GM18517 (cell line): Measurements from ENCODE around the gene CTLA4.
A peak's percentile ranks its signal among the peaks of the same experiment; 100 is the strongest.

ENCODE experiments used
- ATAC-seq: cut with Tn5 transposase; IDR thresholded peaks from one replicate; pipeline ENCODE4 v1.9.1; 2021; ENCODE audit warnings: mild to moderate bottlenecking, moderate library complexity; ENCODE audit not compliant: unreplicated experiment

The CTLA4 gene

DNA sequence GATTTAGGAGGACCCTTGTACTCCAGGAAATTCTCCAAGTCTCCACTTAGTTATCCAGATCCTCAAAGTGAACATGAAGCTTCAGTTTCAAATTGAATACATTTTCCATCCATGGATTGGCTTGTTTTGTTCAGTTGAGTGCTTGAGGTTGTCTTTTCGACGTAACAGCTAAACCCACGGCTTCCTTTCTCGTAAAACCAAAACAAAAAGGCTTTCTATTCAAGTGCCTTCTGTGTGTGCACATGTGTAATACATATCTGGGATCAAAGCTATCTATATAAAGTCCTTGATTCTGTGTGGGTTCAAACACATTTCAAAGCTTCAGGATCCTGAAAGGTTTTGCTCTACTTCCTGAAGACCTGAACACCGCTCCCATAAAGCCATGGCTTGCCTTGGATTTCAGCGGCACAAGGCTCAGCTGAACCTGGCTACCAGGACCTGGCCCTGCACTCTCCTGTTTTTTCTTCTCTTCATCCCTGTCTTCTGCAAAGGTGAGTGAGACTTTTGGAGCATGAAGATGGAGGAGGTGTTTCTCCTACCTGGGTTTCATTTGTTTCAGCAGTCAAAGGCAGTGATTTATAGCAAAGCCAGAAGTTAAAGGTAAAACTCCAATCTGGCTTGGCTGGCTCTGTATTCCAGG is at the start of gene CTLA4:
Gene CTLA4 (plus strand): TSS at position 211 of the 640 bp plus-strand sequence. CDS start 172 bp downstream, at position 383.
- no peak for ATAC-seq

DNA sequence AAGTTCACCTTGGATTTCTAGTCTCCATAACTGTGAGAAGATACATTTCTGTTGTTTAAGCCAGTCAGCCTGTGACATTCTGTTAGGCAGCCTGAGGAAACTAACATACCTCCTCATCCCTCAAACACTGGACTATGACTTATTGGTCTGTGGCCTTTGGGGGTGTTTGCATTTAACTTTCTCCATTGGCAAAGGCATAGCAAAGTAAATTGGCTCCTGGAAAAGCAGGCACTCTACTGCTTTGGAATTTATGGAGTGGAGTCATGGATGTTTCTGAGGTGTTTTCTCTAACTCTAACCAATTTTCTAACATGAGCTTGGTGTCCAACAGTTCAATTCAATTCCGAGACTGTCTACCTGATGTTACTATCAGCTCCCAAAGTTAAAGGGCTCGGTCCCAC is 48.9 kb upstream of the CTLA4 start:
- ATAC-seq = no peak

DNA sequence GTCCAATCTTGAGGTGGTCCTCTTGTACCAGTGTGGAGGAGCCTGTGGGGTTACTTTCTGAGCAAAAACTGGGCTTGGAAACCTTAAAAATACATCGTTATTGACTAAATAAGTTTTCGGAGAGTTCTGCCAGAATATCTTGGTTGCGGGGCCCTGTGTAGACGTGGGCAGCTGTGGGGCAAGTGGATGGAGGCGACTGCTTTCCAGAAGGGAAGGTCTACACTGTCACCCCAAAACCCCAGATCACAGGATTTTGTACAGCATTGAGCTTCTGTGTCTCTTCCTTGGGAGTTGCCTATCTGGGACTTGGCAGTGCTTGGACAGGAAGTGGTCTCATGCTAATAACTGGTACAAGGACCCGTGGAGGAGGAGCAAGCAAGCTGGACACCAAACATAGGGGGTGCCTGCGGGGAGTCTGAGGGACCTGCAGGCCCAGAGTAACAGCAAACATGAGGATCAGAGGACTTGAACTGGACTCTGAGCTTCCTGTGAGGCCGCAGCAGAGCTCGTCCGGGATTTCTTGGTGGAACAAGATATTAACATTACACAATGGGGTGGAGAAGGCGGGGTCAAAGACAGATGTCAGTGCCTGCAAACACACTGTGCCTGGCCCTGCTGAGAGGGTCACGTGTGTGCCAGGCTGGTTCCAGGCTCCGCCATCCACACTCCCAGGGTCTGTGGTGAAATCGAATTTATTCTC is 48.0 kb upstream of the CTLA4 start:
- ATAC-seq = no peak

DNA sequence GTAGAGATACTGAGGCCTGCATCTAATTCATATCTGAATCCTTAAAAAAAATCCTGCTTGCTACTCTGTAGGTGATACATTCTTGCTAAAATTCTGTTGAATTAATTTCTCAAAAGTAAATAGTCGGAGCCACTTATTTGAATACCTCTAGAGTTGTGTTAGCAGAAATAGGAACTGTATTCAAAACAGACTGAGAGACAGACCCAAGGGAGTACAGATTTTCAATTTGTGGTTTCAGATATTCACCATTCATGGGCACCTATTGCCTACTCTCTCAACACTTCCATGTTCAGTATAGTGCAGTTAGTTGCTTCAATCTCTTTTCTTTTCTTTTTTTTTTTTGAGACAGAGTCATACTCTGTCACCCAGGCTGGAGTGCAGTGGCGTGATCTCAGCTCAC is 46.6 kb upstream of the CTLA4 start:
- peak; percentile 98 for ATAC-seq

DNA sequence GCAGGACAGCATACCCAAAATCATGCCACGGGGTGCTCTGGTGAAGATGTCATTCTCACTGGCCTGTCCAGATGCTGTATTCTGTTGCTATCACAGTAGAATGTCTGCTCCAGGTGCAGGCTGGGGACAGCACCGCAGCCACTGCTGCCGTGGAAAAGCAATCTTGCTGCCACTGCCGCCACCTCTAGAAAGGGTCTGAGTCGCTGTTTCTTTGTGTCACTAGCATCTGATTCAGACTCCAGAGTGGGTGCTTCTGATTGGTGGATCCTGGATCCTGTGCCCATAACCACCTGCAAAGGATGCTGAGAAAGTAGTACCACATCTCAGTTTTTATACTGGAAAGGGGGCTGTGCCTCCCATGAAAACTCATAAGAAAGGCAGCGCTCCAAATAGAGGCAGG is 45.3 kb upstream of the CTLA4 start:
- ATAC-seq = no peak

DNA sequence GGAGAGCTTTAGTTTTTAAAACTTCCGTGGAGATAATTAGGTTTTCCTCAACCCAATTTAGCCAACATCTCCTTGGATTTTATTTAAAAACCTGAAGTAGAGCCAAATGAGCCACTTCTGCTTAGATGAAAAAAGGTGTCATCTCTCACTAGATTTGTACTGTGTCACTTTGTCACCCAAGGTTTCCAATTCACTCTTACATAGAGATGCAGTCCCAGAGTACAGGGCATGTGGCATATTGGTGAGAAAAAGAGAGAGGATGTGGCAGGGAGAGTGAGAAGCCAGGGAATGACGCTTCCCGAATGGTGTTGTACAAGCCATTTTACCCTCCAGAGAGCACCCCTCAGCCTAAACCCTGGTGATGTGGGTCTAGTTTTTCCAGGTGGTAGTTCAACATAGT is 44.4 kb upstream of the CTLA4 start:
- ATAC-seq = no peak

DNA sequence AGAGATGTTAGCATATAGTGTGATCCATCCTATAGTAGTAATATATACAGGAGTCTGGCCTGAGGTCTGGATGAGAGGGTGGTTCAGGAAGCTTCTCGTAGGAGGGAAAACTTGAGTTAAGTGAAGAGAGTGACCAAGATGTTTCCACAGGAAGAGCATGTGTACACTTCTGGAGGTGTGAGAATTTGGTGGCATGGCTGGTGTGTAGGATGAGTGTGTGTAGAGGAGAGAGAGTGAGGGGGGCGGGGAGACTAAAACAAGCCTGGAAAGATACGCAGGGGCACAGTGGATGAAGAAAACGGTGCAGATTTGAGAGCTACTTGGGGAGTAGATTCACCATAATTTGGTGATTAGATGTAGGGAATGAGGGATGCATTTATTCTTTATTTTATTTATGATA is 43.5 kb upstream of the CTLA4 start:
- ATAC-seq = no peak

DNA sequence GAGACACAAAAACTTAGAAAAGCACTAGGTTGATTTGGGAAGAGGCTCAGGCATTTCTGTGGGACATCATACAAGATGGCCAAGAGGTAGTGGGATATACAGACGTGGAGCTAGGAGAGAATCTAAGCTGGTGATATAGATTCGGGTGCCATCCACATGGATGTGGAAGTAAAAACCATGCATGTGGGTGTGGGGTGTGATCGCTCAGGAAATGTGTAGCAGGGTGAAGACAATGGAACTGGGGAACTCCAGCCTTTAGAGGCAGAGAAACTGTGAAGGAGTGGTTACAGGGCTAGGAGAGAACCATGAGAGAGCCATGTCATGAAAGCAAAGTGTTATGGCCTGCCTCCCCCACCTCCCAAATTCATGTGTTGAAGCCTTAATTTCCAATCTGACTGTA is 43.0 kb upstream of the CTLA4 start:
- ATAC-seq = no peak

DNA sequence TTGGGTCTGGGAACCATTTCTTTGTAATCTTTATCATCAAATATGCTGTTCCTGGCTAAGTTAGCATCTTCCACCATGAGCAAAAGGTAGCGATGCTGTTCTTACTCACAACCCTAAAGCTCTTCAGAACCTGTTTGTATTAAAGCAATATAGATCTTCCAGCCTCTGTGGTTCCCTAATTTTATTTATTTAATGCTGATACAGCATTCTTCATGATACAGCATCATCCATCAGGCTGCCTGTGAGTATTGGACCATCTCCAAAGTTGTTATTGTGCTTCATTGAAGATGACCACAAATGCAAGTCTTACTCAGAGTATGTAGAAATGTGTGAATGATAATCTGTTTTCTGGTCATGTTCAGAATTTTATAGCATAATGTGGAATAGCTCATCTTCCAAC is 40.9 kb upstream of the CTLA4 start:
- ATAC-seq = no peak

DNA sequence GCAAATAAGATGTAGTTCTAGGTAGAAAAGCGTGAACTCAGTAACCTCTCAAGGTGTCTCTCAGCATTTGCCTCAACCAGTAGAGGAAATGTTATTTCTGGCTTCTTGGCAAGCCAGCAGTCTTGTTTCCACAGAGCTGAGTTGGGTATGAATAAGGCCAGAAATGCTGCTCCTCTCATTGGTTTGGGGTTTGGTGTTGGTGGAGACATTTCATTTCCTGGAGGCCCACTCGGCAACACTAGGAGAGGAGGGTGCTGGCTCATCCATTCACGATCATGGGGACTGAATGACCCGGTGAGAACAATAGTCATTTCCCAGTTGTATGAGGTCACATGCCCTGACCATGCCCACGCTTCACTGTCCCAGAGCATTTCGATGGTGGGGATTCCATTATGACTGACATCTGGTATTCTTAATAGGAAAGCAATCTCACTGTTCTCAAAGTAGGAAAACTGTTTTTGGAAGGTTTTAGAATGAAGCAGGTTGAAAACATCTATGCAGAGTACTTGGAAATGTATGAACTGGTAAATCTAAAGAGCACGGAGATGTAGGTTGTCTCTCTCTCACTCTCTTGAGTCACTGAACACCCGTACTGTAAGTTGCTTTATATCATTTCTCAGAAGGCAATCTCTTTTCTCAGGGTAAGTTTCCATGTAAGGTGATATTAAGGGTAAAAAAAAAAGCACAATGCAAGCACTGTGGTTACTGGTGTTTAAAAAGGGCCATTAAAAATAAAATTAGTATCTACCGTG is 37.1 kb upstream of the CTLA4 start:
- ATAC-seq = no peak

DNA sequence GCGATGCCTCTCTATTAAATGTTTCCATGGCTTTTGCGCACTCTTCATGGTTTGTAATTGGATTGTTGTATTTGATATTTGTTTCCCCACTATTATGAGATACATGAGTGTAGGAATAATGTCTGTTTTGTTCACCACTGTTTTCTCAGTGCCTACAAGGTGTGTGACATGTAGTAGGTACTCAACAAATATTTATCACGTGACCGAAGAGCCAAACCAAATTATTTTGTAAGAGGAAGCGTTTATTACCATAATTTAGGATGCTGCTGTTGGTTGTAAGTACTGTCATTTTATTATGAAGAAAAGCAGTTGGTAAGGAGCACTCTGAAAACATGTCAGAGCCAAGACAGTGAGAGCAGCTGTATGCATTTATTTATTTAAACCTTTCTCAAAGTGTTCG is 32.2 kb upstream of the CTLA4 start:
- no peak for ATAC-seq

DNA sequence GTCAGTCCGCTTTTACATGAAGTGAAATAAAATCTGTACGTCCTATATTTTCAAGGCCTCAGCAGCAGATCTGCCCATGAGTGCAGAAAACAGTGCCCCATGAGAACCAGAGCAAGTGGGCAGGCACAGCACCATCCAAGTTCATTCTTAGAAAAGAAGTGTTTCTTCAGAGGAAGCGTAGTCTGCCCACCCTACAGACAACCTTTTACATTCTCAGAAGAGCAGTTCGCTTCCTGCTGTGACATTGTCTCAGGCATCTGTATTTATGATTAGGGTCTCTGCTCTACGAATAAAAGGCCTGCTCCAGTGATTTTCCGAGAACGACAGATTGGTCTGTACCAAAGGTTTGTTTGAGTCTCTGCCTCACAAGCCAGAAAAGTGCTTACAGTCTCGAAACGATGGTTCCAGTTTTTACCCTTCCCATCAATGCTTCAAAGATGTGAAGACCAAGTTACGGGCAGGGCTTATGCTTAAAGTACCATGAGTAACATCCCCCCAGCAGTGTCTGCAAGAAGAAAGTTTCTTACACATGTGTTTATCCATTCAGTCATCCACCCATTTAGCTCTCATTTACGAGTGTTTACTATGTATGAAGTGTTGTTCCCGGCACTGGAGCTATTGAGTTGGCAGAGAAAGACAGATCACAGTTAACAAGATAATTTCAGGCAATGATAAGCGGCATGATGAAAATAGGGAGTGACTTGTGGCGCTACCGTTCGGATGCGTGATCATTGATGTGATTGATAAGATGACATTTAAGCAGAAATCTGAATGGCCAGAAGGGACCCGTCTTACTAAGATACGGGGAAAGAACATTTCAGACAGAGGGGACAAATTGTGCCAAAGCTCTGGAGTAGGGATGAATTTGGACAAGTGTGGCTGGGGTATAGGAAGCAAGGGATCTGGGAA is 31.4 kb upstream of the CTLA4 start:
- no peak for ATAC-seq

DNA sequence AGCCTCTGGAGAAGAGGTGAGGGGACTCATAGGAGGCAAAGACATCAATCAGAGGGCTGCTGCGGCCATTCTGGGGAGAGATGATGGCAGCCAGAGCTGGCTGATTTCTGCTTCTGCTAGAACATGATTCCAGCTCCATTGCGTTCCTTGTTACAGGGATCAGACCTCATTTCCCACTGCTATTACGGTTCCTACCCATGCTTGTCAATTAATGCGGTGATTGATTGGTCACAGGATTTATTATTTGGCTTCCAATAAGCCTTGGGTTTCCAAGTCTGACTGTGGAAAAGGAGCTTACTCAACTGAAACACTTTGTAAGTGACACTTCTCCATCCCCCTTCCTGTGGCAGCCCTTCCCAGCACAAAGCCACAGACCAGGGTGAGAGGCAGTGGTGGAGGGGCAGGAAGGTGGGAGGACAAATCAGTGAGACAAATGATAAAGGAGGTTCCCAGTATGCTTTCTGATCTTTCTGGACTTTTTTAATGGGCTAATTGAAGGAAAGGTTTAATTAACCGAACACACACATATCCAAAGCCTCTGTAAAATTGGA is 26.8 kb upstream of the CTLA4 start:
- ATAC-seq = no peak

DNA sequence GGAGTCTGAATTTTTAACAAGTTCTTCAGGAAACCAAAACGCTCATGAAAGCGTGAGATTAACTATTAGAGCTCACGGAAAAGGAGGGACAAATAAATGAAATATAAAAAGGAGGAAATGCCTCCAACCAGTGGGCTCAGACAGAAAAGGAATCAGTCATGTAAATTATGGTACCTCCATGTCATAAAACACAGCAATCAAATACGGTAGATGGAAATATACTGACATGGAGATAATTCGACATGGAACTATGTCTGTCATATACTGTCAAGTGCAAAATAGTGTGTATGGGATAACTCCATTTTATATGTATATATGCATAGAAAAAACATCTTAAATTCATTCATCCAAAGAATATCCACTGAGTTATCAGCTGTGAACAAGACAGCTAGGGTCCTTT is 25.9 kb upstream of the CTLA4 start:
- ATAC-seq = no peak

DNA sequence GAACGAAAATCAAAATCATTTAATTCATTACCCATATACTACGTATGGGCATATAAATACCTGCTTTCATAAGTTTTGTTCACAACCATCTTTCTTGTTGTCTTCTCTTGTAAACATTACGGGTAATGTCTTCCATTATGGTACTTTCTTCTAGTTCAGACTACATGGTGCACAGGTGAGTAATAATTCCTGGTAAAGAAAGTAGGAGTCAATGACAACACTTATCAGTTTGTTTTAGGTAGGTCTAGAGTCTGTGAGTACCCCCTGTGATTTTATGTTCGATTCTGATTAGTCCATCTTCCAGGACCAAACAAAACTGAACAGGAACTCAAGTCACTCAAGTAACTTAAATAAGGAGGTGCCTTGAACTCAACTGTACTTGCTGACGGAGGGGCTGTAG is 25.2 kb upstream of the CTLA4 start:
- no peak for ATAC-seq

DNA sequence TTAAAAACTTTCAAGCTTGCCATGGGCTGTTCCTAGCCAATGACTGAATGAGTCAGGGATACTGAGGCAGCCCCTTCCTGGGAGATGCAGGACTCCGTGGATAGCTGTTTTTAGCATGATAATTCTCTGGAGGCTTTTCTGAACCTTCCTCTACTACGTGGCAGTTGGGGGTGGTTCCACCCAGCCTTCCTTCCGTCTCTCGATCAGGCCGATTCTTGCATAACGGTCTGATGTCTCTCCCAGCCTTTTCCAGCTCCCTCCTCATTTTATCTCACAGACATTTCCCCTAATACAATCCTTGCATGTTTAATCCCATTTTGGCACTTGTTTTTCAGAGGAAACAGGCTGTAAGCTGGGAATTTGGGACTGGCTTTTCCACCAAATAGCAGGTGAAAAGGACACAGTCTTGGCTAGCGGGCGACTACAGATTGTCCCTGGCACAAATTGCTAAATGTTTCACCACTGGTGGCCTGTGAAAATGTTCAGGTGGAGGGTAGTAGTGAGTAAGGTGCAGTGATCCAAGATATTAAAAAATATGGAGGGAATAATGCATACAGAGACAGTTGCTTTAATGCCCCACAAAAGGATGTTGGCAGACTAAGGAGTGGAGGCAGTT is 21.0 kb upstream of the CTLA4 start:
- ATAC-seq = no peak

DNA sequence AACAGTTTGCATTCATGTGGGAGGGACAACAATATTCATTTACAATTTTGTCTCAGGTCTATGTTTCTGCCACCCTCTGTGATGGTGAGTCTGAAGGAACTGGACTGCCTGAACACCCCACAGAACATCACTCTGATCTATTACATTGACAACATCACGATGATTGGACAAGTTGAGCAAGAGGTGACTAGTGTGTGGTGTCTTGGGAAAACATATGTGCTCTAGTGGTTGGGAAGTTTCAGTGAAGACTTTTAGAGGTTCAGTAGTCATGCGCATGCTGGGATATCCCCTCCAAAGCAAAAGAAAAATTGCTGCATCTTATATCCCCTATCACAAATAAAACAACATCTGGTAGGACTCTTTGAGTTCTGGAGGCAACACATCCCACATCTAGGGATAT is 18.6 kb upstream of the CTLA4 start:
- ATAC-seq = no peak

DNA sequence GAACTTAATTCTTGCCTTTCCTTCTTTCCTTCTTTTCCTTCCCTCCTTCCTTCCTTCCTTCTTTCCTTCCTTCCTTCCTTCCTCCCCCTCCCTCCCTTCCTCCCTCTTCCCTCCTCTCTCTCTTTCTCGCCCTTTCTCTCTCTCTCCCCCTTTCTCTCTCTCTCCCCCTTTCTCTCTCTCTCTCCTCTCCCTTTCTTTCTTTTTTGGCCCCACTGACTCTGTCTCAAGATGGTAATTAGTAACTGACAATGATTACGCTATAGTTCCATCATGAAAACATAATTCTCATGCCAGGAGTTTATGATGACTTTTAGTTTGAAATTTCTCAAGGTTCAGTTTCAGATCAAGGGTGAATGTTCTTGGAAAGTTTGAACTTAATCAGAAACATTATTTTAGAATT is 14.8 kb upstream of the CTLA4 start:
- ATAC-seq = no peak

DNA sequence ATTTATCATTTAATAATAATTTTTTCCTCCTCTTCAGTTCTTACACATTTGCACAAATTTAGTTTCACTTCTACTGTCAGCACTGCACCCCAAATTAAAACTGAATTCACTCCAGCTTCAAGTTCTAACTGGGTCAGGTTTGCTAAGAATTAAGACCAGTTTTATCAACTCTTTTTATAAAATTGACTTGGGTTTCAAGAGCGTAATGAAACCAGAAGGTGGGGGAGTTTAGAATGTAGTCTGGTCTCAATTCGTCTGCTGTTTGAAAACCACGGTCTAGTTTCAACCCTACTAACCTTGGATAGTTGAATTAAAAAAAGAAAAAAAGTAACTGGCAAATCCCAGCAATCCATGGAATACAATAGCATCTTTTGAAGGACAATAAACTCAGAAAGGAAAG is 14.3 kb upstream of the CTLA4 start:
- no peak for ATAC-seq

DNA sequence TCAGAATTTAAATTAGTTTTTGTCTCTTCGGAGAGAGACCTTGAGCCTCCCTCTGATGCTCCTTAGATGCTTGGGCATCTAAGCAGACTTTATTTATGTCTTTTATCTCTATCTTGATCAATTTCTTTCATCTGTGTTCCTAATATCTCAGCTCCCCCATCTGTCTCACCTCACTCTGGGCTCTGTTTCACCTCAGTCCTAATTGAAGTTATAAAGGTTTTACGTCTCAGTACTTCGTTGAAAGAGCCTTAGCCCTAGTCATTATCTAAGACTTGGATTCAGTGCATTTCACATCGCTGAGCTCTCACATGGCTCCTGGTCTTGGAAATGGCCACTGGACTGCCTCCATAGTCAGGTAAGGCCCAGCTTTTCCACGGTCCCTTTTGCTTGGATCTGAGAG is 13.8 kb upstream of the CTLA4 start:
- no peak for ATAC-seq
